T follicular helper cell (primary cell): ENCODE results near the gene TAF3.

Experiments used
- DNase-seq: peaks from one replicate; pipeline ENCODE4 v3.0.0-alpha.2; 2020; ENCODE audit warnings: low read depth

TAF3 gene

GRCh38 chr10:8048281-8049008 lies 230.1 kb downstream of the TAF3 start:
- DNase-seq = no peak

DNA sequence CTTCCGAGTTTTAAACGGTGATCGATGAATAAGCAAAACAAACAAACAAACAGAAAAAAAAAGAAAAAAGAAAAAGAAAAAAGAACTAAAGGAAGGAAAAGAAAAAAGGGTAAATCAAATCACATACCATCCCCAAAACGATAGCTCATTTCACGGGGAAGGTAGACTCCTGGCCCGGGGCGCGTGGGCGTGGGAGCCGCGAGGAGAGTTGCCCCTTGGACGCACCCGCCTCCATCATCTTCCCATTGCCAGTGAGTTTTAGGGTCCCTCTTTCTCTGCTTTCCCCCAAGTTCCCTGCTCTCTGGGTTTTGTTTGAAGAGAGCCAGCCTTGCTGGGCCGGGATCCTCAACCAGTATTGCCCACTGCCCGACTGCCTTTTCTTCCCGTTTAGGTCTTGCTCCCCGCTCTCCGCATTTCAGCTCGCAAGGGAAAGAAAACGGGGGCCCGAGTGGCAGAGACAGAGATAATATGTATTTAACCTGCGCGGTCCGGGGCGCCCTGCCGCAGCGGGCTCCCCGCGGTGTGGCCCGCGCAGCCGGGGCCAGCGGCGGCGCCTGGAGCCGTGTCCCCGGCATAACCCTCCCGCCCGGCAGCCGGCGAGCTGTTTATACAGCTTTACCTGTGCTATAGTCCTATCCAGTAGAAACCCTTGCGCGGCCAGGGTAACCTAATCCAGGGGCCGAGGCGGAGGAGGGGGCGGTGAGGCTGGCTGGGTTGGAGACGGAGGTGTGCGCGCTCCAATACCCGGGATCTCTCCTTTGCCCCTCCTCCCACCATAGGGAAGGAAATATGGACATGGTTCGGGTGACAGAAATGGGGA lies 230.9 kb downstream of the TAF3 start:
- DNase-seq = no peak

- no peak for DNase-seq
Measured at GRCh38 chr10:8049865-8050555, 231.7 kb downstream of the TAF3 start.

DNA sequence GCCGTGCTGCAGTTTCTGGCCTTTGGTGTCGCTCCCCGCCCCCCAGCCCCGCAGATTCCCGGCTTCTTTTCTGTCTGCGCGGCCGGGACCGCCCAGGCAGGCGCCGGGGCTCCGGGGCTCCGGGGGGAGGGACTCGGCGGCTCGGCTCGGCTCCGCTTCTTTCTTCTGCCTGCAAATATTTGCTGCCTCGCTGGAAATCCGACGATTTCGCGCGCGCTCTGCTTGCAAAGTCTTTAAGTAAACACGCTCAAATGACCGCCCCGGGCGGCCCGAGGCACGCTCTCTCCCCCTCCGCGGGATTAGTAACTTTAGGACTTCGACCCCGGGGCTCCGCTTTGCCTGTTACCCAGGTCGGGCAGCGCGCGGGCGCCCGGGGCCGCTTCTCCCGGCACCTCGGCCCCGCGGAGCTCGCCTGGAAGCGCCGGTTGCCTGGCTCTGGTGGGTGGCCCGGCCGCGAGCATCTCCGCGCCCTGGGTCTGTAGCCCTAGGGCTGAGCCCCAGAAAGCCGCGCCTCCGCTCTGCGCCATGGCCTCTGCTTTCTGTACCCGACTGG lies 232.3 kb downstream of the TAF3 start:
- no peak for DNase-seq

DNA sequence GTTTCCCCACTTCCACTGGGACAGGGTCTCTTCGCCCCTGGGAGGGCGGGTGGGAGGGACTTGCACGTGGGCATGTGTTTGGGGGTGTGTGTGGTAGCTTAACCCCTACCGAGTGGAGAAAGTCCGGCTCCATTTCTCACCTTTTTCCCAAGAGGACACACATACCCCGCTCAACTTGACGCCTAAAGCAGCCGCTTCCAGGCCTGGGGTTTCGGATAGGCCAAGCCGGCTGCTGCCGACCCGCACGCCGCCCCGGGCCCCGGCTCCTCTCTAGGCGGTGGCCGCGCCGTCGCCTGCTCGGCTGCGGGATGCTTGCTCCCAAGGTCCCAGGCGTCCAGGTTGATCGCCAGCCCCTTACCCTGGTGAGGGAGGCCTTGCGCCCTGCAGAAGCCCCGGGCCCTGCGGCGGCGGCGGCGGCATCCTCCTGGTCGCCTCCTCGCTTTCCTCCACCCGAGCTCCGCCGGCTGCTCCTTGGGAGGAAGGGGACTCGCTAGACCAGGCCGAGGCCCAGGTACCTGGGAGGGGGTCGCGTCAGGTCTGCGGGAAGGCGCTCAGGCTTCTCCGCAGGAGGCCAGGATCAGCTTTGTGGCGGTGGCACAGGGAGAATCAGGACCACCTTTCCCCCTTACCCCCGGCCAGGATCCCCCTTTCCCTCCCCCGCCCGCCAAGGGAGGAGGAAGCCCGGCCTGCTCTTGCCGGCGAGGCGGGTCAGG lies 233.0 kb downstream of the TAF3 start:
- no peak for DNase-seq

DNA sequence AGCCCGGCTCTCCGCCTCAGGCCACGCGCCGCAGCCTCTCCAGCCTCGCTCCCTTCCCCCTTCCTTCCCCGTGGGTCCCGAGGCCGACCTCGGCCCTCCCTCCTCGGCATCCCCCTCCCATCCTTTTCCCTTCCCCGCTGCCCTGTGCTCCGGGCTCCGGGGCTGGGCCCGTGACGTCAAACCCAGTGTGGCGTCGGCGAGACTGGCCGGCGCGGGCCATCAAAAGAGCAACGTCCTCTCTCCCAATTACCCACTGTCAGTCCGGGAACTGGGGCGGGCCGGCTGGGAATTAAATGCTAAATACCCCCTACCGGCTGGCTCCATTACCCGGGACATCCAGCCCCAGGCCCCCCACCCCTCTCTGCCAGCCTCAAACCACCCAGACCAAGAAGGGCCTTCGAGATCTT lies 233.5 kb downstream of the TAF3 start:
- no peak for DNase-seq

DNA sequence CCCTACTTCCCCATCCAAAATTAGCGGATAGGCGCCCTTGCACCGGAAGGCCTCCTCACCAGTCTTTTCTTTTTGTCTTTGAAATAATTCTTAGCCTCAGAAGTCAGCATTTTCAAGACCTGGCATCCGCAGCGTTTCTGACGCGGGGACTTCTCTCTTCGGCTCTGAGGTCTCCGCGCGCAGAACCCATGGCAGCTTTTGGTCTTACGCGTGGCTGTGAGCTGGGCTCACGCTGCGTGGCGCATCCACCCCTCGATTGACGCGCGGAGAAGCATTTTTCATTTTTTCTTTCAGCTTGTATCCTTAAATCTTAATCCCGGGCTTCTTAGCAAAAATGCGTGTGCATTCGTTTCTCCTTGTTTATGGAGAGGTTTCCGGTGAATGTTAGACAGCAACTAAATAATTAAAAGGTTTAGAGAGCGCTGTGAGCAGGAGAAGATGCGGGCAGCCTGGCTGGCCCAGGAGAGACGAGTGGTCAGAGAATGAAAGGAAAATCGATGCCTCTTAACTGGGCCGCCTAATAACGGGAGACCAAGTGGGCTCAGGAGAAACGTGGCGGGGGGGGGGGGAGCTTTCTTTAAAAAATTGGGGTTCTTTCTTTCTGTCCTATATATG lies 234.1 kb downstream of the TAF3 start:
- DNase-seq = no peak

DNA sequence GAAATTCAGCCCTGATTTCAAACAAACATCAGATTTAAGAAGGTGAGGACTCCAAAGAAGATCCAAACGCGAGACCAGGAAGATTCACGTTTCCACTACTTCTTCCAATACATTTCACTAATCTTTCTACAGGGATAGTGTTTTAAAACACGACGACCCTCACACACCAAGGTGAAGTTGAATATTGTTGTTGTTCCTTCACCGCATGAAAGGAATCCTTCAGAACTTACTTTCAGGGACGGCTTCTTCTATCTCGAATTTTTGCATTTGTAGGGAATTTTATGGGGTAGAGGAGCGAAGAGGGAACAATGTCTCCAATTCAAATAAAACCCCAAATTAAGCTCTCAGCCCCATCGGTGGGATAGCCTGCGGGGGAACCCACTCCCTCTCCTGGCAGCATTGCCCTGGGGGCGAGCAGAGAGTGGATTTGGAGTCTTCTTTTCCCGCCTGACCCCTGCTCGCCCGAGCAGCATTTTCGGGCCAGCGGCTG lies 234.7 kb downstream of the TAF3 start:
- DNase-seq = no peak

DNA sequence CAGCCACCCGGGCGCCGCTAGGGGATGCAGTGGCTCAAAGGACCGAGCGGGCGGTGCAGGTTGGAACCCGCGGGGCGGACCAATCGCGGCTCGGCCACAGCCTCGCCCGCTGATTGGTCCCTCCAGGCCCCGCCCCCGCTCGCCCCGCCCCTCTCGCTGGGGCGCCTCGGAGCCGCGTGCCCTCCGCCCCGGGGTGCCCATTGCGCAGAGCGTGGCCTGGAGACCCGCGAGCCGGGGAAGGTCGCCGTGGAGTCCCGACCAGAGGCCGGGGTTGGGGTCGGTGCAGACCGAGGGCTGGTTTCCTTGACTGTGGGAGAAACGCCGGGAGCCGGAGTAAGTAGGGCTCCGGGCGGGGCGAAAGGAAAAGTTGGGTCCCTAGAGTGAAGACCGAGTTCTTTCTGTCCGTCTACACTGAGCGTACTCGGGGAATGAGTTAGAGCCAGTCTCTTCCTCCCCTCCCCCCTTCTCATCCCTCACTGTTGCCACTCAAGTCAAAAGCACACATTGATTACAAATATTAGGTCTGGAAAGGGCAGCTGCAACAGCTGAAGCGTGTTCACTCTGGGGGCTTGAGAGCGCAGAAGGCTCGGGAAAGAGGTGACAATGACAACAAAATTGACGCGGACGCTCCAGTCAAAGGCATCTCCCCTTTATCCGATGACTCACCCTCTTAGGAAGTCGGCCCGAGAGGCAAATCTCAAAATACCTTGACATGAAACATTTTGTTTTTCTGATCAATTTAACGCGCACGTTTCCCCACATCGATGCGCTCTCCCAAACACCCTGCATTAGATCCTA lies 235.3 kb downstream of the TAF3 start:
- peak; percentile 85 for DNase-seq

GRCh38 chr10:8054244-8054493 lies 235.9 kb downstream of the TAF3 start:
- no peak for DNase-seq

DNA sequence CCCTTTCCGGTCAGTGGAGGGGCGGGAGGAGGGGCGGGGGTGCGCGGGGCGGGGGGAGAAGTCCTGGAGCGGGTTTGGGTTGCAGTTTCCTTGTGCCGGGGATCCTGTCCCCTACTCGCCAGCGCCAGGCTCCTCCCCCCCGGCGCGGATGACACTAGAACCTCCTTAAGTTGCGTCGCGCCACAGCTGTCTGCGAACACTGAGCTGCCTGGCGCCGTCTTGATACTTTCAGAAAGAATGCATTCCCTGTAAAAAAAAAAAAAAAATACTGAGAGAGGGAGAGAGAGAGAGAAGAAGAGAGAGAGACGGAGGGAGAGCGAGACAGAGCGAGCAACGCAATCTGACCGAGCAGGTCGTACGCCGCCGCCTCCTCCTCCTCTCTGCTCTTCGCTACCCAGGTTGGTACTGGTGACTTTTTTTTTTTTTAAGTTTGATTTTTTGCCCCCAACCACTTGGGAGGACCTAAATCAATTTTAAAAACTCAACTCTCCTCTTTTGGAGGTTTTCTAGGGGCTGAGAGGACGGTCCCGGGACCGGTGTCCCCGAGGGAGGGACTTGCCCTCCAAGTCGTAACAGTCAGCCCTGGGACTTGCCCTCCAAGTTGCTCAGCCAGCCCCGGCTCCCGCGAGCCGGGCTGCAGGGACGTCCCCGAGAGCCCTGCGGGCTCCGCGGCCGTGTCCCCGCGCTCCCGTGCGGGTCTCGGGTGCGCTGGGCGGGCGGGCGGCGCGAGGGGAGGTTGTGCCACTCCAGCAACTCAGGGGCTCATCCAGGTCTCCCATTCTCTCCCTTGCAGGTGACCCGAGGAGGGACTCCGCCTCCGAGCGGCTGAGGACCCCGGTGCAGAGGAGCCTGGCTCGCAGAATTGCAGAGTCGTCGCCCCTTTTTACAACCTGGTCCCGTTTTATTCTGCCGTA lies 236.4 kb downstream of the TAF3 start, which contains the start of gene GATA3:
GATA3 (plus strand) TSS at position 195 of the 914 bp plus-strand sequence. CDS start 968 bp downstream, outside the sequence.
- DNase-seq = peak; percentile 79

DNA sequence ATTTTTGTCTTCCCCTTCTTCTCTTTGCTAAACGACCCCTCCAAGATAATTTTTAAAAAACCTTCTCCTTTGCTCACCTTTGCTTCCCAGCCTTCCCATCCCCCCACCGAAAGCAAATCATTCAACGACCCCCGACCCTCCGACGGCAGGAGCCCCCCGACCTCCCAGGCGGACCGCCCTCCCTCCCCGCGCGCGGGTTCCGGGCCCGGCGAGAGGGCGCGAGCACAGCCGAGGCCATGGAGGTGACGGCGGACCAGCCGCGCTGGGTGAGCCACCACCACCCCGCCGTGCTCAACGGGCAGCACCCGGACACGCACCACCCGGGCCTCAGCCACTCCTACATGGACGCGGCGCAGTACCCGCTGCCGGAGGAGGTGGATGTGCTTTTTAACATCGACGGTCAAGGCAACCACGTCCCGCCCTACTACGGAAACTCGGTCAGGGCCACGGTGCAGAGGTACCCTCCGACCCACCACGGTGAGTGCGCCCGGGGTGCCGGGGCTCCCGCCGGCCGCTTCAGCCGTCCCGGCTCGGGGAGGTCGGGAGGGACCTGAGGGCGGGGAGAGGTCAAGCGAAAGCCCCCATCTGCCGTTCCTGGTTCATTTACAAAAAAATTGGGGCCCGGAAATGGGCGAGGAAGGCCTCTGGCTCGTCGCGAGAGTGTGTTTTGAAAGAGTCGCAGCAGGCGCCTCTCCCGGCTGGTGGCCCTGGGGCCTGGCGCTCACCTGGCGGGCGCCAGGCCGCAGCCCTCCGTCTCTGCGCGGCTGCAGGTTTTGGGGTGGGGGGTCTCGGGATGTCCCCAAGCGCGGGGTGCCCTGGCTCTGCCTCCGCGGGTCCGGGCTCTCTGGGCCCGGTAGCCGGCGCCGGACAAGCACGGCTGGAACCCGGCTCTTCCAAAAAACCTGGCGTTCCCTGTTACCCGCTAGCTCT lies 237.4 kb downstream of the TAF3 start:
- DNase-seq = no peak

DNA sequence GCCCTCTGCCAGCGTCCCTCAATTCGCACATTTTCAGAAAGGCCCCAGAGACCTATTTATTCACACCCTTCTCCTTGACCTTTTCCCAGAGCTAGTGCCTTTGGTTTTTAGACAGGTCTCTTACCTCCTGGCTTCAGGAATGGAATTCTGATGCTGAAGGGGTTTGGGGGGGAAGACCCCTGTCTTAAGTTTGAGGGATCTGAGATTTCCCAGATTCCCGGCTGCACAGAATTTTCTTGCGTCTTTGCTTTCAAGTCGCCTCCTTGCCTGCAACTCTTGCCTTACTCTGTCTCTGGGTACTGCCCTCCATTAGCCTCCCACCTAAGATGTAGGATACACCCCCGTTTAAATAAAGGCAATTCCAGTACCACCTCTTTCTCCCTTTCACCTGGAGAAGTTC lies 238.1 kb downstream of the TAF3 start:
- DNase-seq = no peak

- no peak for DNase-seq
Measured at GRCh38 chr10:8056871-8057331, 238.6 kb downstream of the TAF3 start.

GRCh38 chr10:8057636-8058273 lies 239.4 kb downstream of the TAF3 start:
- DNase-seq = no peak

DNA sequence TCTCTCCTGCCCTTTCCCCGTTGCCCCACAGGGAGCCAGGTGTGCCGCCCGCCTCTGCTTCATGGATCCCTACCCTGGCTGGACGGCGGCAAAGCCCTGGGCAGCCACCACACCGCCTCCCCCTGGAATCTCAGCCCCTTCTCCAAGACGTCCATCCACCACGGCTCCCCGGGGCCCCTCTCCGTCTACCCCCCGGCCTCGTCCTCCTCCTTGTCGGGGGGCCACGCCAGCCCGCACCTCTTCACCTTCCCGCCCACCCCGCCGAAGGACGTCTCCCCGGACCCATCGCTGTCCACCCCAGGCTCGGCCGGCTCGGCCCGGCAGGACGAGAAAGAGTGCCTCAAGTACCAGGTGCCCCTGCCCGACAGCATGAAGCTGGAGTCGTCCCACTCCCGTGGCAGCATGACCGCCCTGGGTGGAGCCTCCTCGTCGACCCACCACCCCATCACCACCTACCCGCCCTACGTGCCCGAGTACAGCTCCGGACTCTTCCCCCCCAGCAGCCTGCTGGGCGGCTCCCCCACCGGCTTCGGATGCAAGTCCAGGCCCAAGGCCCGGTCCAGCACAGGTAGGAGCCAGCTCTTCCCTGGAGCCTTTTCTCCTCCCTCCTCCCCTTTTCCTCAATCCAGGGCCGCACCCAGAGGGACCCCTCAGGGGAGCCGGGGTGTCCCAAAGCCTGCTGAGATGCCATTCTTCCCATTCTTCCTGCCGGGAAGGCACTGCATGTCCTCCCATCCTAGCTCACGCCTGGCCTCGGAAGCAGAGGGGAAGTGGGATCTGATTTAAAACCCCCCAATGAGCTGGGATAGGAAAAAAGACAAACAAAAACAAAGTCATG lies 240.2 kb downstream of the TAF3 start:
- no peak for DNase-seq
